GM23338 (cell line): ENCODE results near the gene TLNRD1. TPM values are rescaled to one million over a fixed set of nuclear protein-coding genes. Genes with fewer than 3 reads are reported as not detected.

ENCODE experiments used
- ATAC-seq: fragments of 200-7000 bp; cut with Tn5 transposase; 3 replicates; pipeline ENCODE4 v1.9.1; 2020
- DNase-seq: peaks from one replicate; pipeline ENCODE4 v3.0.0-alpha.2; 2015; ENCODE audit warnings: low spot score
- H2AFZ ChIP-seq: fragments of 200-600 bp; sonication (generic); 2 replicates; pipeline ENCODE4 v1.8.0; 2016; ENCODE audit warnings: antibody characterized with exemption, mild to moderate bottlenecking, moderate library complexity
- H3F3A ChIP-seq: fragments of 200-600 bp; sonication (generic); replicated peaks from 2 replicates; pipeline ENCODE4 v1.8.0; 2017; ENCODE audit warnings: antibody characterized with exemption, mixed run types, low read depth
- H3K27ac ChIP-seq: fragments of 200-600 bp; sonication (generic); 2 replicates; pipeline ENCODE4 v1.6.1; 2016; ENCODE audit warnings: low read depth
- H3K27me3 ChIP-seq: fragments of 200-600 bp; sonication (generic); 2 replicates; pipeline ENCODE4 v1.8.0; 2016; ENCODE audit warnings: mild to moderate bottlenecking, mixed run types, moderate library complexity; ENCODE audit not compliant: insufficient read depth
- H3K36me3 ChIP-seq: fragments of 200-600 bp; sonication (generic); 2 replicates; pipeline ENCODE4 v1.8.0; 2016; ENCODE audit warnings: mild to moderate bottlenecking; ENCODE audit not compliant: insufficient read depth
- H3K4me1 ChIP-seq: fragments of 200-600 bp; sonication (generic); 2 replicates; pipeline ENCODE4 v1.8.0; 2016; ENCODE audit warnings: mild to moderate bottlenecking, moderate library complexity; ENCODE audit not compliant: insufficient read depth
- H3K4me2 ChIP-seq: fragments of 200-600 bp; sonication (generic); 2 replicates; pipeline ENCODE4 v1.7.1; 2017; ENCODE audit warnings: mixed run types
- H3K4me3 ChIP-seq: fragments of 200-600 bp; sonication (generic); 2 replicates; pipeline ENCODE4 v1.6.1; 2016; ENCODE audit warnings: mixed run types
- H3K79me2 ChIP-seq: fragments of 200-600 bp; sonication (generic); replicated peaks from 2 replicates; pipeline ENCODE4 v1.8.0; 2017; ENCODE audit warnings: mild to moderate bottlenecking; ENCODE audit not compliant: insufficient read depth
- H3K9me2 ChIP-seq: fragments of 200-600 bp; sonication (generic); 2 replicates; pipeline ENCODE4 v1.8.0; 2017; ENCODE audit not compliant: insufficient read depth
- H4K20me1 ChIP-seq: fragments of 200-600 bp; sonication (generic); replicated peaks from 2 replicates; pipeline ENCODE4 v1.8.0; 2017; ENCODE audit warnings: mild to moderate bottlenecking; ENCODE audit not compliant: insufficient read depth
- H3K27ac Mint-ChIP-seq: 2 replicates; pipeline ENCODE4 v1.8.0; 2020; ENCODE audit warnings: inconsistent platforms, mild to moderate bottlenecking, moderate library complexity, mixed read lengths
- H3K27me3 Mint-ChIP-seq: 3 replicates; pipeline ENCODE4 v1.8.0; 2022; ENCODE audit warnings: low read depth, mild to moderate bottlenecking, moderate library complexity, mixed read lengths, inconsistent platforms; ENCODE audit not compliant: insufficient read depth, poor library complexity
- H3K36me3 Mint-ChIP-seq: 3 replicates; pipeline ENCODE4 v1.8.0; 2021; ENCODE audit warnings: low read depth, mild to moderate bottlenecking, inconsistent platforms, moderate library complexity, mixed read lengths
- H3K4me1 Mint-ChIP-seq: 3 replicates; pipeline ENCODE4 v1.8.0; 2020; ENCODE audit warnings: mild to moderate bottlenecking, inconsistent platforms, mixed read lengths
- H3K4me3 Mint-ChIP-seq: 3 replicates; pipeline ENCODE4 v1.8.0; 2021; ENCODE audit warnings: moderate library complexity, mild to moderate bottlenecking, inconsistent platforms, mixed read lengths
- H3K9me3 Mint-ChIP-seq: 3 replicates; pipeline ENCODE4 v1.8.0; 2020; ENCODE audit warnings: moderate library complexity, mild to moderate bottlenecking, inconsistent platforms, mixed read lengths
- CREB1 ChIP-seq: fragments of 250-450 bp; sonication (Bioruptor Pico); IDR thresholded peaks from 2 replicates; pipeline ENCODE4 v1.5.0; 2020; ENCODE audit warnings: low read depth, mild to moderate bottlenecking, moderate library complexity
- CTCF ChIP-seq, 2 experiments: fragments of 200-600 bp in 1 of 2; sonication (generic) in 1 of 2; conservative IDR thresholded peaks; 2 replicates each; pipeline versions ENCODE4 v1.5.1 to v1.6.1; 2016 to 2017; ENCODE audit warnings: antibody characterized with exemption in 2 of 2, low read depth in 2 of 2, mild to moderate bottlenecking in 2 of 2, moderate library complexity in 1 of 2
- JUNB ChIP-seq: IDR thresholded peaks from one replicate; pipeline ENCODE4 v1.6.1; 2016; ENCODE audit warnings: antibody characterized with exemption; ENCODE audit not compliant: unreplicated experiment
- NANOG ChIP-seq: IDR thresholded peaks from 2 replicates; pipeline ENCODE4 v1.6.1; 2016; ENCODE audit warnings: antibody characterized with exemption, borderline replicate concordance
- POLR2AphosphoS5 ChIP-seq: IDR thresholded peaks from 2 replicates; pipeline ENCODE4 v1.6.1; 2016; ENCODE audit warnings: antibody characterized with exemption, low read depth
- STAT1 ChIP-seq: IDR thresholded peaks from one replicate; pipeline ENCODE4 v1.6.1; 2016; ENCODE audit warnings: antibody characterized with exemption; ENCODE audit not compliant: unreplicated experiment
- ZNF331 ChIP-seq: fragments of 250-450 bp; sonication (Bioruptor Pico); IDR thresholded peaks from 2 replicates; pipeline ENCODE4 v1.5.0; 2020; ENCODE audit warnings: low read depth, mild to moderate bottlenecking, moderate library complexity
- ZNF462 ChIP-seq: fragments of 250-450 bp; sonication (Bioruptor Pico); IDR thresholded peaks from 2 replicates; pipeline ENCODE4 v1.5.0; 2020; ENCODE audit warnings: mild to moderate bottlenecking, moderate library complexity
- polyA plus RNA-seq: library from polyadenylated mRNA; unstranded; fragments of >200 nt; fragmentation: Nextera tagmentation; extraction: Ambion mirVana; gene quantifications from 2 replicates; pipeline ENCODE4 v1.2.1, GENCODE V29; 2016
- total RNA-seq: library from RNA; depleted of rRNA; stranded (reverse); fragments of >200 nt; shearing (Covaris generic); gene quantifications from 2 replicates; pipeline ENCODE4 v1.2.3, GENCODE V29; 2014

Gene TLNRD1
- total and polyA plus RNA-seq, 2 experiments from 2014 or later, result 6.7 to 27.3 TPM

GRCh38 chr15:81043281-81043934, 42.7 kb downstream of the TLNRD1 start:
- ATAC-seq (no peak), DNase-seq (no peak)
- Histone ChIP-seq H3K27me3 (no peaks in the 10 kb centered on the region), H3K36me3 (no peaks in the 10 kb centered on the region), H4K20me1 (no peaks in the 10 kb centered on the region), H2AFZ (no peak overlapping the region), H3K9me2 (no peaks in the 10 kb centered on the region), H3K4me2 (no peak overlapping the region), H3K79me2 (no peaks in the 10 kb centered on the region), H3F3A (no peaks in the 10 kb centered on the region), H3K27ac (no peak overlapping the region), H3K4me1 (no peaks in the 10 kb centered on the region; the same call in 1 of the 2 replicates), H3K4me3 (no peak overlapping the region)
- Mint-ChIP-seq H3K27ac (no peak overlapping the region), H3K9me3 (no peaks in the 10 kb centered on the region), H3K27me3 (peaks cover 1% of the 10 kb centered on the region), H3K4me1 (no peaks in the 10 kb centered on the region), H3K4me3 (no peak overlapping the region), H3K36me3 (no peaks in the 10 kb centered on the region)
- TF ChIP-seq NANOG (no peak), ZNF462 (no peak), ZNF331 (no peak)

GRCh38 chr15:81043935-81044575, 43.3 kb downstream of the TLNRD1 start:
- no peak for DNase-seq
- Histone ChIP-seq H3K4me3 (no peak overlapping the region), H3F3A (no peaks in the 10 kb centered on the region), H3K9me2 (no peaks in the 10 kb centered on the region), H3K4me1 (no peaks in the 10 kb centered on the region; the same call in 1 of the 2 replicates), H3K79me2 (no peaks in the 10 kb centered on the region), H3K36me3 (no peaks in the 10 kb centered on the region), H3K27ac (no peak overlapping the region), H3K27me3 (no peaks in the 10 kb centered on the region), H3K4me2 (no peak overlapping the region), H2AFZ (no peak overlapping the region), H4K20me1 (no peaks in the 10 kb centered on the region)
- TF ChIP-seq STAT1 (no peak), ZNF331 (no peak), CREB1 (CRISPR knock-in tag) (no peak), POLR2AphosphoS5 (no peak), JUNB (no peak), CTCF (conservative IDR thresholded peaks at IDR 0.05; ENCODE audit: low read depth in 2 of 2) (no peak)
- H3K9me3 Mint-ChIP-seq, result no peaks in the 10 kb centered on the region
- no peaks in the 10 kb centered on the region for H3K36me3 Mint-ChIP-seq
- no peak overlapping the region for H3K27ac Mint-ChIP-seq
- H3K4me3 Mint-ChIP-seq, result no peak overlapping the region
- peaks cover 1% of the 10 kb centered on the region for H3K27me3 Mint-ChIP-seq
- no peak for ATAC-seq
- no peaks in the 10 kb centered on the region for H3K4me1 Mint-ChIP-seq
